Adipocyte (in vitro differentiated cells): ENCODE data around the gene CDH23.

Source experiments
- DNase-seq: peaks from one replicate; pipeline ENCODE4 v3.0.0-alpha.2; 2015; ENCODE audit warnings: low read depth
- H3K27me3 ChIP-seq: replicated peaks from 2 replicates; pipeline ENCODE4 v1.7.0; 2013; ENCODE audit warnings: mild to moderate bottlenecking, low read length, moderate library complexity; ENCODE audit not compliant: control insufficient read depth, insufficient read depth
- H3K36me3 ChIP-seq: 2 replicates; pipeline ENCODE4 v1.7.0; 2013; ENCODE audit warnings: low read length, mild to moderate bottlenecking, moderate library complexity; ENCODE audit not compliant: control insufficient read depth, insufficient read depth, severe bottlenecking
- H3K4me1 ChIP-seq: 2 replicates; pipeline ENCODE4 v1.7.0; 2013; ENCODE audit warnings: mild to moderate bottlenecking, low read length, moderate library complexity; ENCODE audit not compliant: control insufficient read depth, insufficient read depth
- H3K4me3 ChIP-seq: 2 replicates; pipeline ENCODE4 v1.7.0; 2013; ENCODE audit warnings: mild to moderate bottlenecking, low read length, moderate library complexity
- H3K9ac ChIP-seq: 2 replicates; pipeline ENCODE4 v1.7.0; 2013; ENCODE audit warnings: mild to moderate bottlenecking, low read length, moderate library complexity
- H3K9me3 ChIP-seq: 2 replicates; pipeline ENCODE4 v1.7.0; 2013; ENCODE audit warnings: mild to moderate bottlenecking, low read length, moderate library complexity; ENCODE audit not compliant: control insufficient read depth

CDH23 gene

GRCh38 chr10:71608819-71609768 is 212.4 kb downstream of the CDH23 start:
- no peak overlapping the region for H3K9ac ChIP-seq
- peaks cover 3% of the 10 kb centered on the region for H3K27me3 ChIP-seq
- no peaks in the 10 kb centered on the region for H3K36me3 ChIP-seq
- H3K4me1 ChIP-seq, result peaks cover 30% of the 10 kb centered on the region
- peak; percentile 85 for DNase-seq
- no peaks in the 10 kb centered on the region for H3K9me3 ChIP-seq
- no peak overlapping the region for H3K4me3 ChIP-seq

GRCh38 chr10:71610651-71611050 is 213.9 kb downstream of the CDH23 start:
- no peaks in the 10 kb centered on the region for H3K9me3 ChIP-seq
- H3K36me3 ChIP-seq, result no peaks in the 10 kb centered on the region
- peaks cover 3% of the 10 kb centered on the region for H3K27me3 ChIP-seq
- no peak for DNase-seq
- peaks cover 26% of the 10 kb centered on the region for H3K4me1 ChIP-seq
- H3K4me3 ChIP-seq, result no peak overlapping the region
- H3K9ac ChIP-seq, result no peak overlapping the region

- Histone ChIP-seq H3K9me3 (no peaks in the 10 kb centered on the region), H3K36me3 (no peaks in the 10 kb centered on the region), H3K4me1 (peaks cover 23% of the 10 kb centered on the region), H3K27me3 (peaks cover 3% of the 10 kb centered on the region), H3K9ac (no peak overlapping the region), H3K4me3 (no peak overlapping the region)
- no peak for DNase-seq
These were observed 214.4 kb downstream of the CDH23 start for GRCh38 chr10:71611131-71611530.

GRCh38 chr10:71611709-71612422 is 215.1 kb downstream of the CDH23 start:
- Histone ChIP-seq H3K36me3 (no peaks in the 10 kb centered on the region), H3K9me3 (no peaks in the 10 kb centered on the region), H3K4me3 (no peak overlapping the region), H3K9ac (no peak overlapping the region), H3K27me3 (peaks cover 3% of the 10 kb centered on the region), H3K4me1 (peaks cover 23% of the 10 kb centered on the region)
- no peak for DNase-seq

- H3K9ac ChIP-seq, result no peak overlapping the region
- H3K4me1 ChIP-seq, result peaks cover 23% of the 10 kb centered on the region
- H3K36me3 ChIP-seq, result no peaks in the 10 kb centered on the region
- H3K27me3 ChIP-seq, result peaks cover 3% of the 10 kb centered on the region
- no peak for DNase-seq
- H3K9me3 ChIP-seq, result peaks cover 7% of the 10 kb centered on the region
- H3K4me3 ChIP-seq, result peak overlapping the region; percentile 27
These were observed 216.6 kb downstream of the CDH23 start for GRCh38 chr10:71613261-71613777.

GRCh38 chr10:71613877-71614276 is 217.2 kb downstream of the CDH23 start:
- H3K9me3 ChIP-seq, result peaks cover 7% of the 10 kb centered on the region
- H3K4me1 ChIP-seq, result peaks cover 23% of the 10 kb centered on the region
- H3K9ac ChIP-seq, result no peak overlapping the region
- H3K27me3 ChIP-seq, result peaks cover 3% of the 10 kb centered on the region
- no peak for DNase-seq
- H3K36me3 ChIP-seq, result no peaks in the 10 kb centered on the region
- peak overlapping the region; percentile 27 for H3K4me3 ChIP-seq

GRCh38 chr10:71614946-71615345 is 218.2 kb downstream of the CDH23 start:
- no peaks in the 10 kb centered on the region for H3K36me3 ChIP-seq
- peaks cover 29% of the 10 kb centered on the region for H3K4me1 ChIP-seq

GRCh38 chr10:71615538-71616329 is 219.0 kb downstream of the CDH23 start:
- Histone ChIP-seq H3K4me3 (no peak overlapping the region), H3K9ac (no peak overlapping the region), H3K4me1 (peaks cover 36% of the 10 kb centered on the region)

More at GRCh38 chr10:71614946-71615345, 218.2 kb downstream of the CDH23 start:
- DNase-seq, result no peak
- H3K4me3 ChIP-seq, result no peak overlapping the region
- no peak overlapping the region for H3K9ac ChIP-seq
- no peaks in the 10 kb centered on the region for H3K27me3 ChIP-seq
- H3K9me3 ChIP-seq, result peaks cover 7% of the 10 kb centered on the region

GRCh38 chr10:71616817-71617654 is 220.3 kb downstream of the CDH23 start:
- no peaks in the 10 kb centered on the region for H3K27me3 ChIP-seq
- H3K36me3 ChIP-seq, result no peaks in the 10 kb centered on the region
- DNase-seq, result no peak
- H3K4me3 ChIP-seq, result no peak overlapping the region
- H3K4me1 ChIP-seq, result peaks cover 49% of the 10 kb centered on the region
- H3K9ac ChIP-seq, result no peak overlapping the region
- peaks cover 7% of the 10 kb centered on the region for H3K9me3 ChIP-seq

More at GRCh38 chr10:71615538-71616329, 219.0 kb downstream of the CDH23 start:
- no peaks in the 10 kb centered on the region for H3K27me3 ChIP-seq
- peaks cover 7% of the 10 kb centered on the region for H3K9me3 ChIP-seq
- no peaks in the 10 kb centered on the region for H3K36me3 ChIP-seq
- DNase-seq, result no peak

GRCh38 chr10:71618176-71618575 is 221.5 kb downstream of the CDH23 start:
- H3K9me3 ChIP-seq, result peaks cover 7% of the 10 kb centered on the region
- H3K9ac ChIP-seq, result no peak overlapping the region
- H3K4me1 ChIP-seq, result peaks cover 57% of the 10 kb centered on the region
- H3K27me3 ChIP-seq, result no peaks in the 10 kb centered on the region
- H3K36me3 ChIP-seq, result no peaks in the 10 kb centered on the region
- no peak overlapping the region for H3K4me3 ChIP-seq
- DNase-seq, result no peak
